ENCODE data around the gene PLSCR2.

The PLSCR2 gene

GRCh38 chr3:146511402-146512134 is 42.2 kb upstream of the PLSCR2 start:
- Histone ChIP-seq H3K4me3 (ENCODE audit: low read length) (no peak overlapping the region), H3K79me2 (ENCODE audit: low read length) (no peaks in the 10 kb centered on the region), H3K27ac (ENCODE audit: low read length) (no peak overlapping the region), H3K4me1 (ENCODE audit: low read length) (no peaks in the 10 kb centered on the region), H3K36me3 (replicated peaks; ENCODE audit: low read depth, low read length) (peaks cover 11% of the 10 kb centered on the region), H4K20me1 (ENCODE audit: insufficient read depth, low read length) (no peaks in the 10 kb centered on the region), H2AFZ (ENCODE audit: low read depth, low read length) (no peak overlapping the region), H3K27me3 (ENCODE audit: low read depth, low read length) (no peaks in the 10 kb centered on the region), H3K4me2 (ENCODE audit: low read length) (no peak overlapping the region), H3K9ac (ENCODE audit: low read length) (no peak overlapping the region), H3K9me3 (ENCODE audit: insufficient read depth, low read length) (no peaks in the 10 kb centered on the region)
- TF ChIP-seq EZH2phosphoT487 (IDR thresholded peaks at IDR 0.05; ENCODE audit: low read depth) = no peak
- TF ChIP-seq, protein P1, sequence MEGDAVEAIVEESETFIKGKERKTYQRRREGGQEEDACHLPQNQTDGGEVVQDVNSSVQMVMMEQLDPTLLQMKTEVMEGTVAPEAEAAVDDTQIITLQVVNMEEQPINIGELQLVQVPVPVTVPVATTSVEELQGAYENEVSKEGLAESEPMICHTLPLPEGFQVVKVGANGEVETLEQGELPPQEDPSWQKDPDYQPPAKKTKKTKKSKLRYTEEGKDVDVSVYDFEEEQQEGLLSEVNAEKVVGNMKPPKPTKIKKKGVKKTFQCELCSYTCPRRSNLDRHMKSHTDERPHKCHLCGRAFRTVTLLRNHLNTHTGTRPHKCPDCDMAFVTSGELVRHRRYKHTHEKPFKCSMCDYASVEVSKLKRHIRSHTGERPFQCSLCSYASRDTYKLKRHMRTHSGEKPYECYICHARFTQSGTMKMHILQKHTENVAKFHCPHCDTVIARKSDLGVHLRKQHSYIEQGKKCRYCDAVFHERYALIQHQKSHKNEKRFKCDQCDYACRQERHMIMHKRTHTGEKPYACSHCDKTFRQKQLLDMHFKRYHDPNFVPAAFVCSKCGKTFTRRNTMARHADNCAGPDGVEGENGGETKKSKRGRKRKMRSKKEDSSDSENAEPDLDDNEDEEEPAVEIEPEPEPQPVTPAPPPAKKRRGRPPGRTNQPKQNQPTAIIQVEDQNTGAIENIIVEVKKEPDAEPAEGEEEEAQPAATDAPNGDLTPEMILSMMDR (IDR thresholded peaks at IDR 0.05; ENCODE audit: low read depth, low read length) = no peak

- H3K4me2 ChIP-seq (ENCODE audit: low read length) = no peak overlapping the region
- H3K9me3 ChIP-seq (ENCODE audit: insufficient read depth, low read length) = no peaks in the 10 kb centered on the region
- H3K4me3 ChIP-seq (ENCODE audit: low read length) = no peak overlapping the region
- H3K27me3 ChIP-seq (ENCODE audit: low read depth, low read length) = no peaks in the 10 kb centered on the region
- no peak overlapping the region for H3K9ac ChIP-seq (ENCODE audit: low read length)
- no peaks in the 10 kb centered on the region for H3K79me2 ChIP-seq (ENCODE audit: low read length)
- H3K36me3 ChIP-seq (replicated peaks; ENCODE audit: low read depth, low read length) = peaks cover 8% of the 10 kb centered on the region
- H3K27ac ChIP-seq (ENCODE audit: low read length) = no peak overlapping the region
- H3K4me1 ChIP-seq (ENCODE audit: low read length) = peaks cover 28% of the 10 kb centered on the region
- no peak overlapping the region for H2AFZ ChIP-seq (ENCODE audit: low read depth, low read length)
- no peaks in the 10 kb centered on the region for H4K20me1 ChIP-seq (ENCODE audit: insufficient read depth, low read length)
- TF ChIP-seq, protein P1 (IDR thresholded peaks at IDR 0.05; ENCODE audit: low read depth, low read length) = no peak
- TF ChIP-seq EZH2phosphoT487 (IDR thresholded peaks at IDR 0.05; ENCODE audit: low read depth) = no peak
These were observed 38.2 kb upstream of the PLSCR2 start for GRCh38 chr3:146507331-146508120.

DNA sequence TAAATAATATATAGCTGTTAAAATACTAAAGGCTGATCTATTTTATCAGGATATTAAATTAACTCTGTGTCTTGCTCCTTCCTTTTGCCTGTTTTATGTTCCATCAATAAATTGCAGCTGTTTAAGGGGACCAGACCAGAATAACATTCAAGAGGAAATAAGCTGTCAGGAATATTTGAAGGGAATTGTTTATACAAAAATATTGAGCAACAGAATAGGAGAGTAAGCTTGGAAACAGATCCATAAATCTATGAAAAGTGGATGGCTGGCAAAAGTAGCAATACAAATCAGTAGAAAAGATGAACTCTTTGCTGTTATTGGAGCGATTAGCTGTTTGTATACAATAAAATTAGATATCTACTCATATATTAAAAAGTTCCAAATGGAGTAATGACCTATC is 36.2 kb upstream of the PLSCR2 start:
- no peak overlapping the region for H3K4me3 ChIP-seq (ENCODE audit: low read length)
- peaks cover 42% of the 10 kb centered on the region for H3K4me1 ChIP-seq (ENCODE audit: low read length)
- peaks cover 8% of the 10 kb centered on the region for H3K36me3 ChIP-seq (replicated peaks; ENCODE audit: low read depth, low read length)
- no peaks in the 10 kb centered on the region for H4K20me1 ChIP-seq (ENCODE audit: insufficient read depth, low read length)
- H3K27me3 ChIP-seq (ENCODE audit: low read depth, low read length) = no peaks in the 10 kb centered on the region
- no peak overlapping the region for H3K27ac ChIP-seq (ENCODE audit: low read length)
- no peak overlapping the region for H2AFZ ChIP-seq (ENCODE audit: low read depth, low read length)
- H3K9me3 ChIP-seq (ENCODE audit: insufficient read depth, low read length) = no peaks in the 10 kb centered on the region
- TF ChIP-seq, protein P1 (IDR thresholded peaks at IDR 0.05; ENCODE audit: low read depth, low read length) = no peak
- no peak for TF ChIP-seq EZH2phosphoT487 (IDR thresholded peaks at IDR 0.05; ENCODE audit: low read depth)
- H3K4me2 ChIP-seq (ENCODE audit: low read length) = no peak overlapping the region
- H3K9ac ChIP-seq (ENCODE audit: low read length) = no peak overlapping the region
- no peaks in the 10 kb centered on the region for H3K79me2 ChIP-seq (ENCODE audit: low read length)
